ENCODE results near the gene LOXL3.

The LOXL3 gene

GRCh38 chr2:74503506-74504475, 50.0 kb downstream of the LOXL3 start:
- no peak for TF ChIP-seq CTCF (IDR thresholded peaks at IDR 0.05; ENCODE audit: insufficient read depth, missing control alignments)
- no peak for DNase-seq (ENCODE audit: insufficient read length, low spot score)
- FAIRE-seq, result no peak

GRCh38 chr2:74502720-74503505, 50.8 kb downstream of the LOXL3 start:
- TF ChIP-seq CTCF (IDR thresholded peaks at IDR 0.05; ENCODE audit: insufficient read depth, missing control alignments), result peak; percentile 37
- FAIRE-seq, result no peak
- no peak for DNase-seq (ENCODE audit: insufficient read length, low spot score)

GRCh38 chr2:74502147-74502719, 51.5 kb downstream of the LOXL3 start:
- DNase-seq (ENCODE audit: insufficient read length, low spot score) (no peak), FAIRE-seq (no peak)

GRCh38 chr2:74501335-74502071, 52.2 kb downstream of the LOXL3 start:
- TF ChIP-seq CTCF (IDR thresholded peaks at IDR 0.05; ENCODE audit: insufficient read depth, missing control alignments), result no peak
- peak; percentile 67 for DNase-seq (ENCODE audit: insufficient read length, low spot score)
- no peak for FAIRE-seq

More at GRCh38 chr2:74502147-74502719, 51.5 kb downstream of the LOXL3 start:
- TF ChIP-seq CTCF (IDR thresholded peaks at IDR 0.05; ENCODE audit: insufficient read depth, missing control alignments), result no peak

- no peak for FAIRE-seq
- no peak for TF ChIP-seq CTCF (IDR thresholded peaks at IDR 0.05; ENCODE audit: insufficient read depth, missing control alignments)
Observed at GRCh38 chr2:74500578-74500946, 53.2 kb downstream of the LOXL3 start.

GRCh38 chr2:74499940-74500577, 53.7 kb downstream of the LOXL3 start:
- FAIRE-seq (no peak), DNase-seq (ENCODE audit: insufficient read length, low spot score) (no peak)
- TF ChIP-seq CTCF (IDR thresholded peaks at IDR 0.05; ENCODE audit: insufficient read depth, missing control alignments), result no peak

More at GRCh38 chr2:74500578-74500946, 53.2 kb downstream of the LOXL3 start:
- no peak for DNase-seq (ENCODE audit: insufficient read length, low spot score)
